Peyer's patch (tissue), 4 donors: ENCODE measurements around the gene OSBPL9.

Source experiments
- CTCF ChIP-seq, 6 experiments: fragments of 450-650 bp in 4 of 6; fragments of 200-600 bp in 2 of 6; sonication (generic) in 1 of 6; IDR thresholded peaks; one replicate each; pipeline ENCODE4 v1.5.1; 2017 to 2019; ENCODE audit warnings: antibody characterized with exemption in 6 of 6, mild to moderate bottlenecking in 3 of 6, moderate library complexity in 1 of 6
- POLR2A ChIP-seq, 2 donors: fragments of 450-650 bp; IDR thresholded peaks; one replicate each; pipeline ENCODE4 v1.5.1; 2017; ENCODE audit warnings: antibody characterized with exemption in 2 of 2, mild to moderate bottlenecking in 2 of 2, moderate library complexity in 2 of 2

- no peak for TF ChIP-seq CTCF (IDR thresholded peaks at IDR 0.05)
- no peak for TF ChIP-seq POLR2A (IDR thresholded peaks at IDR 0.05)
Measured at GRCh38 chr1:51726051-51726450, 109.2 kb downstream of the OSBPL9 start.
